Tracheal epithelial cell (primary cell): Measurements from ENCODE around the gene FBXO9. TPM values are rescaled to one million over a fixed set of nuclear protein-coding genes. Genes with fewer than 3 reads are reported as not detected.

ENCODE experiments used
- total RNA-seq: library from RNA; depleted of rRNA; stranded (reverse); fragments of >200 nt; gene quantifications from 2 replicates; pipeline ENCODE4 v1.2.1, GENCODE V29; 2014

The FBXO9 gene
- 19.8 and 27.7 TPM in 2 replicates for total RNA-seq

GRCh38 chr6:53065266-53066076, at the start of gene FBXO9:
TSS of gene FBXO9 (plus strand) at chr6:53065404. CDS start at chr6:53065790, 386 bp downstream.

DNA sequence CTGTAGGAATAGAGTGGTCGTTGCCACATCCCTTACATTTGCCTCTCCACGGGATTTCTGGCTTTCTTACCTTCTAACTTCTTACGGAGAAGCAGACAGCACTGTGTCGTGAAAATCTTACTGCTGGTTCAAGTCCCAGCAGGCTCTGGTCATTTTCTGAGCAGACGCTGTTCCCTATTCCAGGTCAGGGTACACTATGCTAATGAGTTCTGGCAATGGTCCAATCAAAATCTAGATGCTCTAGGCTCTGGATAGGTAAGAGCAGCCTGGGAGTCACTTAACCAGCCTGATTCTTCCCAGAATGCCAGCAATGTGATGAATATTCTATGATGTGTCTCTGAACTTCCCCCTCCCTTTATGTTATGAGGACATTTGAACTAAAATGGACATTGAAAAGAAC, 83.5 kb downstream of the FBXO9 start, which contains the start of gene GCM1:
GCM1 (minus strand) TSS at position 158 of the 400 bp plus-strand sequence. CDS start 3,209 bp downstream, outside the sequence.

Other genes with a start within 250 kb of the FBXO9 start
- gene GSTA5, start 224.6 kb upstream of the FBXO9 start, total RNA-seq: not detected in 2 replicates
- gene GSTA3, start 155.7 kb upstream of the FBXO9 start, total RNA-seq: not detected in 2 replicates
- 12.5 and 27.3 TPM in 2 replicates for gene GSTA4, start 70.1 kb upstream of the FBXO9 start, total RNA-seq
- 2.4 and 4.5 TPM in 2 replicates for gene CILK1, start 3.6 kb upstream of the FBXO9 start, total RNA-seq
- not detected in 2 replicates for gene GCM1, start 83.4 kb downstream of the FBXO9 start, total RNA-seq